ENCODE results near the gene NPPA. TPM values are rescaled to one million over a fixed set of nuclear protein-coding genes. Genes with fewer than 3 reads are reported as not detected.

The NPPA gene
- total and polyA plus RNA-seq, 9 of the 15 experiments (the other 6 are each of a cell fraction or from before 2014, with no cell fraction given) = not detected

DNA sequence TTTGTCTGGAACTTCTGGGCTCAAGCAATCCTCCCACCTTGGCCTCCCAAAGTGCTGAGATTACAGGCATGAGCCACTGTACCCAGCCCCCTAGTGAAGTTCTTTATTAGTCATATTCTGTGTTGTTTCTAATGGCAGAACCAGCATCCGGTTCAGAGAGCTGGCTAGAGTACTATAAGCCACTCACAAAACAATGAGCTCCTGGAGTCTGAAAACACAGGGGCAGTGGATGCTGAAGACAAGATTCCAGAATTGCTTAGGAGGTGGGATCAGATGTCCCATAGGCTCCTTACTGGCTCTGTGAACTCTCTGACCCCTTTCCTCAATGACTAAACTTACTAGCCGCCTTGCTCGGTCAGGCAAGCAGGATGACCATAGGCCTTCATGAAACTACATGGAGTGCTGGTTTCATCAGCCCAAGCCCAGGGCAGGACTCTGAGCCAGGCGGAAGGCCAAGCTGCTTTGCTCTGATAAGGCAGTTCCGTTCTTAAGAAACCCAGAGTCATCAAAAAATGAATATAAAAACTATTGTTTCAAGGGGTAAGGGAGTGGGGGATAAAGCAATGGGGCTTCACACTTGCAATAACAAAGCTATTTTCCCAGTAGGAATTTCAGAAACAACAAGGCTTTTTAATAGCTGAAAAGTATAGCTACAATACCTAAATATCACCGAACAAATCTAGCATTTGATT lies 49.9 kb downstream of the NPPA start (continued):
- TF ChIP-seq, protein P1, sequence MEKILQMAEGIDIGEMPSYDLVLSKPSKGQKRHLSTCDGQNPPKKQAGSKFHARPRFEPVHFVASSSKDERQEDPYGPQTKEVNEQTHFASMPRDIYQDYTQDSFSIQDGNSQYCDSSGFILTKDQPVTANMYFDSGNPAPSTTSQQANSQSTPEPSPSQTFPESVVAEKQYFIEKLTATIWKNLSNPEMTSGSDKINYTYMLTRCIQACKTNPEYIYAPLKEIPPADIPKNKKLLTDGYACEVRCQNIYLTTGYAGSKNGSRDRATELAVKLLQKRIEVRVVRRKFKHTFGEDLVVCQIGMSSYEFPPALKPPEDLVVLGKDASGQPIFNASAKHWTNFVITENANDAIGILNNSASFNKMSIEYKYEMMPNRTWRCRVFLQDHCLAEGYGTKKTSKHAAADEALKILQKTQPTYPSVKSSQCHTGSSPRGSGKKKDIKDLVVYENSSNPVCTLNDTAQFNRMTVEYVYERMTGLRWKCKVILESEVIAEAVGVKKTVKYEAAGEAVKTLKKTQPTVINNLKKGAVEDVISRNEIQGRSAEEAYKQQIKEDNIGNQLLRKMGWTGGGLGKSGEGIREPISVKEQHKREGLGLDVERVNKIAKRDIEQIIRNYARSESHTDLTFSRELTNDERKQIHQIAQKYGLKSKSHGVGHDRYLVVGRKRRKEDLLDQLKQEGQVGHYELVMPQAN (IDR thresholded peaks at IDR 0.05; ENCODE audit: borderline replicate concordance) = no peak
- TF ChIP-seq NR2F6 (CRISPR knock-in tag; IDR thresholded peaks at IDR 0.05) (no peak), MAFG (tag; conservative IDR thresholded peaks at IDR 0.05) (peak; percentile 99), DMBX1 (CRISPR knock-in tag; IDR thresholded peaks at IDR 0.05; ENCODE audit: borderline replicate concordance) (peak; percentile 96), NR2C1 (IDR thresholded peaks at IDR 0.05) (no peak), NR2C1 (tag; IDR thresholded peaks at IDR 0.05) (peak; percentile 90), ZKSCAN8 (CRISPR knock-in tag; IDR thresholded peaks at IDR 0.05) (peak; percentile 66), TBL1XR1 (IDR thresholded peaks at IDR 0.05; ENCODE audit: low read length in 2 of 2) (peak in 1 of 2 experiments; percentile 78; a peak in 2 of 4 replicates), MTF1 (CRISPR knock-in tag; IDR thresholded peaks at IDR 0.05; ENCODE audit: borderline replicate concordance) (no peak), MEF2D (tag; conservative IDR thresholded peaks at IDR 0.05; ENCODE audit: low read depth) (peak; percentile 88), SIX5 (IDR thresholded peaks at IDR 0.05; ENCODE audit: borderline replicate concordance in 1 of 2, insufficient read depth in 1 of 2, low read depth in 1 of 2, low read length in 2 of 2) (no peak), ZNF696 (CRISPR knock-in tag; conservative IDR thresholded peaks at IDR 0.05) (no peak), NCOA1 (IDR thresholded peaks at IDR 0.05; ENCODE audit: low read depth) (peak; percentile 85)
- TF ChIP-seq, protein P2, sequence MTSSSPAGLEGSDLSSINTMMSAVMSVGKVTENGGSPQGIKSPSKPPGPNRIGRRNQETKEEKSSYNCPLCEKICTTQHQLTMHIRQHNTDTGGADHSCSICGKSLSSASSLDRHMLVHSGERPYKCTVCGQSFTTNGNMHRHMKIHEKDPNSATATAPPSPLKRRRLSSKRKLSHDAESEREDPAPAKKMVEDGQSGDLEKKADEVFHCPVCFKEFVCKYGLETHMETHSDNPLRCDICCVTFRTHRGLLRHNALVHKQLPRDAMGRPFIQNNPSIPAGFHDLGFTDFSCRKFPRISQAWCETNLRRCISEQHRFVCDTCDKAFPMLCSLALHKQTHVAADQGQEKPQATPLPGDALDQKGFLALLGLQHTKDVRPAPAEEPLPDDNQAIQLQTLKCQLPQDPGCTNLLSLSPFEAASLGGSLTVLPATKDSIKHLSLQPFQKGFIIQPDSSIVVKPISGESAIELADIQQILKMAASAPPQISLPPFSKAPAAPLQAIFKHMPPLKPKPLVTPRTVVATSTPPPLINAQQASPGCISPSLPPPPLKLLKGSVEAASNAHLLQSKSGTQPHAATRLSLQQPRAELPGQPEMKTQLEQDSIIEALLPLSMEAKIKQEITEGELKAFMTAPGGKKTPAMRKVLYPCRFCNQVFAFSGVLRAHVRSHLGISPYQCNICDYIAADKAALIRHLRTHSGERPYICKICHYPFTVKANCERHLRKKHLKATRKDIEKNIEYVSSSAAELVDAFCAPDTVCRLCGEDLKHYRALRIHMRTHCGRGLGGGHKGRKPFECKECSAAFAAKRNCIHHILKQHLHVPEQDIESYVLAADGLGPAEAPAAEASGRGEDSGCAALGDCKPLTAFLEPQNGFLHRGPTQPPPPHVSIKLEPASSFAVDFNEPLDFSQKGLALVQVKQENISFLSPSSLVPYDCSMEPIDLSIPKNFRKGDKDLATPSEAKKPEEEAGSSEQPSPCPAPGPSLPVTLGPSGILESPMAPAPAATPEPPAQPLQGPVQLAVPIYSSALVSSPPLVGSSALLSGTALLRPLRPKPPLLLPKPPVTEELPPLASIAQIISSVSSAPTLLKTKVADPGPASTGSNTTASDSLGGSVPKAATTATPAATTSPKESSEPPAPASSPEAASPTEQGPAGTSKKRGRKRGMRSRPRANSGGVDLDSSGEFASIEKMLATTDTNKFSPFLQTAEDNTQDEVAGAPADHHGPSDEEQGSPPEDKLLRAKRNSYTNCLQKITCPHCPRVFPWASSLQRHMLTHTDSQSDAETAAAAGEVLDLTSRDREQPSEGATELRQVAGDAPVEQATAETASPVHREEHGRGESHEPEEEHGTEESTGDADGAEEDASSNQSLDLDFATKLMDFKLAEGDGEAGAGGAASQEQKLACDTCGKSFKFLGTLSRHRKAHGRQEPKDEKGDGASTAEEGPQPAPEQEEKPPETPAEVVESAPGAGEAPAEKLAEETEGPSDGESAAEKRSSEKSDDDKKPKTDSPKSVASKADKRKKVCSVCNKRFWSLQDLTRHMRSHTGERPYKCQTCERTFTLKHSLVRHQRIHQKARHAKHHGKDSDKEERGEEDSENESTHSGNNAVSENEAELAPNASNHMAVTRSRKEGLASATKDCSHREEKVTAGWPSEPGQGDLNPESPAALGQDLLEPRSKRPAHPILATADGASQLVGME (CRISPR knock-in tag; IDR thresholded peaks at IDR 0.05) = no peak
- TF ChIP-seq, protein P3, sequence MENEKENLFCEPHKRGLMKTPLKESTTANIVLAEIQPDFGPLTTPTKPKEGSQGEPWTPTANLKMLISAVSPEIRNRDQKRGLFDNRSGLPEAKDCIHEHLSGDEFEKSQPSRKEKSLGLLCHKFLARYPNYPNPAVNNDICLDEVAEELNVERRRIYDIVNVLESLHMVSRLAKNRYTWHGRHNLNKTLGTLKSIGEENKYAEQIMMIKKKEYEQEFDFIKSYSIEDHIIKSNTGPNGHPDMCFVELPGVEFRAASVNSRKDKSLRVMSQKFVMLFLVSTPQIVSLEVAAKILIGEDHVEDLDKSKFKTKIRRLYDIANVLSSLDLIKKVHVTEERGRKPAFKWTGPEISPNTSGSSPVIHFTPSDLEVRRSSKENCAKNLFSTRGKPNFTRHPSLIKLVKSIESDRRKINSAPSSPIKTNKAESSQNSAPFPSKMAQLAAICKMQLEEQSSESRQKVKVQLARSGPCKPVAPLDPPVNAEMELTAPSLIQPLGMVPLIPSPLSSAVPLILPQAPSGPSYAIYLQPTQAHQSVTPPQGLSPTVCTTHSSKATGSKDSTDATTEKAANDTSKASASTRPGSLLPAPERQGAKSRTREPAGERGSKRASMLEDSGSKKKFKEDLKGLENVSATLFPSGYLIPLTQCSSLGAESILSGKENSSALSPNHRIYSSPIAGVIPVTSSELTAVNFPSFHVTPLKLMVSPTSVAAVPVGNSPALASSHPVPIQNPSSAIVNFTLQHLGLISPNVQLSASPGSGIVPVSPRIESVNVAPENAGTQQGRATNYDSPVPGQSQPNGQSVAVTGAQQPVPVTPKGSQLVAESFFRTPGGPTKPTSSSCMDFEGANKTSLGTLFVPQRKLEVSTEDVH (IDR thresholded peaks at IDR 0.05; ENCODE audit: low read depth, partially characterized antibody) = no peak

Measured in K562 (cell line).